Calu3 (cell line): ENCODE data around the gene FFAR3. TPM values are rescaled to one million over a fixed set of nuclear protein-coding genes. Genes with fewer than 3 reads are reported as not detected.
"Not testable (repeated sequence)": the region's sequence is repeated elsewhere in the genome, so short reads cannot be mapped to it uniquely, and the experiment has no call there.

Experiments used
- BruUV-seq: library from RNA; stranded (reverse); fragments of 400-500 nt; replicated peaks from 2 replicates; lab custom pipeline; 2021; lab: Mats Ljungman, UMichigan
- CTCF ChIA-PET: fragments of 300-600 bp; sonication (Branson Sonifier 250); formaldehyde crosslinking; loops from one replicate; lab custom pipeline; 2022; ENCODE audit warnings: antibody characterized with exemption; lab: Charles Lee
- DNase-seq: peaks from one replicate; pipeline ENCODE4 v3.0.0; 2022
- H3K27ac Mint-ChIP-seq: one replicate; pipeline ENCODE4 v1.8.0; 2022; ENCODE audit warnings: mixed read lengths; ENCODE audit not compliant: unreplicated experiment
- H3K27me3 Mint-ChIP-seq: one replicate; pipeline ENCODE4 v1.8.0; 2022; ENCODE audit warnings: mixed read lengths; ENCODE audit not compliant: unreplicated experiment
- H3K36me3 Mint-ChIP-seq: one replicate; pipeline ENCODE4 v1.8.0; 2022; ENCODE audit warnings: mild to moderate bottlenecking, moderate library complexity, mixed read lengths; ENCODE audit not compliant: insufficient read depth, unreplicated experiment
- H3K4me1 Mint-ChIP-seq: one replicate; pipeline ENCODE4 v1.8.0; 2022; ENCODE audit warnings: mild to moderate bottlenecking, low read depth, mixed read lengths; ENCODE audit not compliant: unreplicated experiment
- H3K4me3 Mint-ChIP-seq: one replicate; pipeline ENCODE4 v1.8.0; 2022; ENCODE audit warnings: mild to moderate bottlenecking, low read depth, moderate library complexity, mixed read lengths; ENCODE audit not compliant: unreplicated experiment
- H3K9me3 Mint-ChIP-seq: one replicate; pipeline ENCODE4 v1.8.0; 2022; ENCODE audit warnings: low read depth, mixed read lengths; ENCODE audit not compliant: unreplicated experiment
- intact Hi-C: fragments of 100-400 bp; cut with micrococcal nuclease; formaldehyde crosslinking; loops from one replicate; pipeline ENCODE4 v1.10.0; 2022; ENCODE audit not compliant: unreplicated experiment
- total RNA-seq: library from RNA; stranded (reverse); gene quantifications from 2 replicates; pipeline ENCODE4 v1.2.3, GENCODE V29; 2022
- TF ChIP-seq, protein P1 (sequence below): fragments of 200-600 bp; IDR thresholded peaks from one replicate; pipeline ENCODE4 v1.8.0; 2022; ENCODE audit warnings: antibody characterized with exemption; ENCODE audit not compliant: unreplicated experiment

Gene FFAR3
- total RNA-seq, 1 experiment from 2014 or later: not detected

DNA sequence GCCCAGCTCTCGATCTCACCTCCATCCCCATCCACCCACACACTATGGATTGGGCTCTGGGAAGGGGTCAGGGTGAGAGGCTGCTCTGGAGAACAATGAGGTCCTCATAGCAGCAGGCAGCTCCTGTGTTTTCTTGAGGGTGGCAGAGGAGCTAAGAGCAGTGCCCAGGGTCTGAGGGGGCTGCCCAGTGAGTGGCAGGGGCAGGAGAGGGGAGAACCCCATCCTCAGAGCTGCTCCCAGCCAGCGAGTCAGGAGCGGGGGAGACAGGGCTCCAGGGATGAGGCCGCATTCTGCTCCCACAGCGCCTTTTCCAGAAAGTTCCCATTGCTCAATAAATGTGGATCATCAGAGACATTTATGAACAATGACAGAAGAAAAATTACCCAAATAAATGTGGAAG lies 1.8 kb downstream of the FFAR3 start:
- H3K27ac Mint-ChIP-seq, DNase-seq, H3K4me3 Mint-ChIP-seq, H3K9me3 Mint-ChIP-seq, CTCF ChIA-PET, intact Hi-C loops, H3K4me1 Mint-ChIP-seq, BruUV-seq, H3K36me3 Mint-ChIP-seq: not testable (repeated sequence)
- H3K27me3 Mint-ChIP-seq: peaks cover 83% of the 10 kb centered on the region

DNA sequence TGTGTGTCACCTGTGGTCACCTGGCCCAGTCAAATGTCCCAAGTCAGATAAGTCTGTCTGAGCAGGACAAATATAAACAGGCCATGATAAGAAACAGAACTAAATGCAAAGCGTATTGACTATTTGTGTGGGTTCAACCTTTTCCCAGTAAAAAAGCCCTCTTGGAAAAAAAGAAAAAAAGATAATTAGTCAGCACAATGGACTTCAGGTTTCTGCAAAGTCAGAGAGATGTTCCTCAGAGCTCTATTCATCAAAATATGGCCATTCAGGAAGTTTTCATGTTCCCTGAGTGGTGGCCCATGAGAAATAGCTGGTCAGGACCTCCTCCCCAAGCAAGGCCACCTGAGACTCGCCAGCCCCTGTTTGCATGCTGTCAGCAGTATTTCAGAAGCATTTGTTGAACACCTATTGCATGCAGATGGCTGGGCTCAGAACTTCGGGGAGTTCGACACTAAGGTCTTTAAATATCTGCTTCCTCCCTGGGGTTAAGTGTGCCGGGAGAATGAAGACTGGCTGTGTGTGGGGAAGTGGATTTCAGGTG lies 2.7 kb downstream of the FFAR3 start:
- no peak overlapping the region for H3K4me3 Mint-ChIP-seq
- no peak overlapping the region for H3K27ac Mint-ChIP-seq
- peaks cover 8% of the 10 kb centered on the region for H3K4me1 Mint-ChIP-seq
- CTCF ChIA-PET: no interaction called here
- intact Hi-C loops: no loop called here
- no TSS peak for BruUV-seq
- no peak for DNase-seq
- peaks cover 85% of the 10 kb centered on the region for H3K27me3 Mint-ChIP-seq
- no peaks in the 10 kb centered on the region for H3K36me3 Mint-ChIP-seq
- TF ChIP-seq, protein P1, sequence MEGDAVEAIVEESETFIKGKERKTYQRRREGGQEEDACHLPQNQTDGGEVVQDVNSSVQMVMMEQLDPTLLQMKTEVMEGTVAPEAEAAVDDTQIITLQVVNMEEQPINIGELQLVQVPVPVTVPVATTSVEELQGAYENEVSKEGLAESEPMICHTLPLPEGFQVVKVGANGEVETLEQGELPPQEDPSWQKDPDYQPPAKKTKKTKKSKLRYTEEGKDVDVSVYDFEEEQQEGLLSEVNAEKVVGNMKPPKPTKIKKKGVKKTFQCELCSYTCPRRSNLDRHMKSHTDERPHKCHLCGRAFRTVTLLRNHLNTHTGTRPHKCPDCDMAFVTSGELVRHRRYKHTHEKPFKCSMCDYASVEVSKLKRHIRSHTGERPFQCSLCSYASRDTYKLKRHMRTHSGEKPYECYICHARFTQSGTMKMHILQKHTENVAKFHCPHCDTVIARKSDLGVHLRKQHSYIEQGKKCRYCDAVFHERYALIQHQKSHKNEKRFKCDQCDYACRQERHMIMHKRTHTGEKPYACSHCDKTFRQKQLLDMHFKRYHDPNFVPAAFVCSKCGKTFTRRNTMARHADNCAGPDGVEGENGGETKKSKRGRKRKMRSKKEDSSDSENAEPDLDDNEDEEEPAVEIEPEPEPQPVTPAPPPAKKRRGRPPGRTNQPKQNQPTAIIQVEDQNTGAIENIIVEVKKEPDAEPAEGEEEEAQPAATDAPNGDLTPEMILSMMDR: no peak
- no peaks in the 10 kb centered on the region for H3K9me3 Mint-ChIP-seq

DNA sequence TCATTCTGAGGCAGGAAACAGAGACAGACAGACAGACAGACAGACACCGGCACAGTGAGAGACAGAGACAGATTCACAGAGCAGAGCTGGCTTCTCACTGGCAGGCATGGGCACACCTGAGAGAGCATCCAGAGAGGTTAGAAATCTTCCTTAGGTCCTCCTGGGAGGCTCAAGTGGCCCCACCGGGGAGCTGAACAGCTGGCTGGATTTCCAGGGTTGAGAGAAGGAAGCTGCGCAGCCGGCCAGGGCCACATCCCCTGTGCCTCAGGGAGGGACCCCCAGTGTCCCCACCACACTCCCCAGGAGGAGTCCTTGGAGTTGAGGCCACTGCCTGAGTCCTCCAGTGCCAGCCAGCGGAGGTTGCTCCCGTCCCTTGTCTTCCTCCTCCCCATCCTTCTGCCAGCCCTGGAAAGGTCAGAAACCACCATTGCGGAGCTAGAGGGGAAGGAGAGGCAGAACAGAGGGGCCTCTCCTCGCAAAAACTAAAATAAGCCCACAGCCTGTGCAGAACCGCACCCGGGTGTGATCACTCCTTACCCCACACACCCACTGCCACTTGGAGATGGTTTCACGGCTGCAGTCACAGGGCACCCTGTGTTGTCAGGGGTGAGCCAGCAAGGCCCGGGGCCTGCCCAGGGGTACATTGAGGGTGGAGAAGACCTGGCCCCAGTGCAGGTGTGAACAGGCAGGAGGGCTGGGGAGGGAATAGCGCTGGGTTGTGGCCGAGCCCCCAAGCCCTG lies 4.2 kb downstream of the FFAR3 start:
- intact Hi-C loops: no loop called here
- Mint-ChIP-seq H3K9me3 (no peaks in the 10 kb centered on the region), H3K36me3 (no peaks in the 10 kb centered on the region), H3K27me3 (peaks cover 85% of the 10 kb centered on the region), H3K4me1 (peaks cover 8% of the 10 kb centered on the region), H3K27ac (no peak overlapping the region), H3K4me3 (no peak overlapping the region)
- CTCF ChIA-PET: interaction anchor here (0.8 kb wide), 1 partner anchor 50 kb away, joined by 4 read pairs; no protein-coding TSS in a partner anchor
- TF ChIP-seq, protein P1: no peak
- BruUV-seq: no TSS peak
- no peak for DNase-seq

DNA sequence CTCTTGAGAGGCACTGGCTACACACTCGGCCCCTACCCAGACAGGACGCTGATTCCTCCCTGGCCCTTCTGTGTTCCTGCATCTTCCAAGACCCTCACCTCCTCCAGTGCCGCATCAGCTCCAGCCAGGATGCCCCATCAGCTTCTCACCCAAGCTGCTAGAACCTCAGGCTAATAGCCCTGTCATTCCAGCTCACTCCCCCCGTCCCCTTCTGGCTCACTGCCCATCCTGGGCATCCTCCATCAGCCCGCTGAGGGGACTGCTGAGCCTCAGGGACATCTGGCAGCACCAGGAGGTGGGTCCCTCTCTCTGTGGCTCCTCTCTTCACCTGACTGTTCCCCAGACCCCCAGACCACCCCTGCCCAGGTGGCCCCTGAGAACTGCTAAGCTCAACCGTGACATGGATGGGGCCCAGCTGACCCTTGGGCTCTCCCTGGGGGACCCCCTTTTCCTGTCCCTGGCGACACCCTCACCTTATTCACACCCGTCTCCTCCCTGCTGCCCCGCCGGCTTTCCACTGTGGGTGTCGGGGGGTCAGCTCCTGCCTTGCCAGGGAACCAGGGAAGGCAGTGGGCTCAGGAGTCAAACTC lies 4.8 kb downstream of the FFAR3 start:
- CTCF ChIA-PET: interaction anchor here (1.0 kb wide), 1 partner anchor 11 kb away, joined by 4 read pairs; no protein-coding TSS in a partner anchor
- Mint-ChIP-seq H3K4me3 (no peak overlapping the region), H3K4me1 (peaks cover 4% of the 10 kb centered on the region), H3K27ac (no peak overlapping the region), H3K36me3 (no peaks in the 10 kb centered on the region), H3K27me3 (peaks cover 85% of the 10 kb centered on the region), H3K9me3 (no peaks in the 10 kb centered on the region)
- DNase-seq: no peak
- BruUV-seq: no TSS peak
- TF ChIP-seq, protein P1: no peak
- intact Hi-C loops: no loop called here
